Fibroblast of the conjunctiva (primary cell): ENCODE results near the gene MAS1.
"Not testable (repeated sequence)": the region's sequence is repeated elsewhere in the genome, so short reads cannot be mapped to it uniquely, and the experiment has no call there.

Source experiments
- DNase-seq: peaks from one replicate; pipeline ENCODE4 v3.0.0-alpha.2; 2010; ENCODE audit warnings: low read depth

Gene MAS1

DNA sequence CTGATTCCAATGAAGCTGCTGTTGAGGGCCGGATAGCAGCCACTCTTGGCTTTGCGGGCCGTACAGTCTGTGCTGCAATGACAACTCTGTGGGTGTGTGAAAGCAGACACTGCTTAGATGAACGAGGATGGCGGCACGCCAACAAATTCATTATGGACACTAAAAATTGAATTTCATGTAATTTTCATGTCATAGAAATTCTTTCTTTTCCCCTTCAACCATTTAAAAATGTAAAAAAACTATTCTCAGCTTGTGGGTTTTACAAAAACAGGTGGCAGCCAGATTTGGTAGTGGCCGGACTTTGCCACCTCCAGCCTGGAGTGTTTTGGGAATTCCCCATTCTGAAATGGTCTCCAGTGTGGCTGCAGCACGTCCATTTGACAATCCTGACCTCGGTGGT is 26.0 kb downstream of the MAS1 start:
- no peak for DNase-seq

DNA sequence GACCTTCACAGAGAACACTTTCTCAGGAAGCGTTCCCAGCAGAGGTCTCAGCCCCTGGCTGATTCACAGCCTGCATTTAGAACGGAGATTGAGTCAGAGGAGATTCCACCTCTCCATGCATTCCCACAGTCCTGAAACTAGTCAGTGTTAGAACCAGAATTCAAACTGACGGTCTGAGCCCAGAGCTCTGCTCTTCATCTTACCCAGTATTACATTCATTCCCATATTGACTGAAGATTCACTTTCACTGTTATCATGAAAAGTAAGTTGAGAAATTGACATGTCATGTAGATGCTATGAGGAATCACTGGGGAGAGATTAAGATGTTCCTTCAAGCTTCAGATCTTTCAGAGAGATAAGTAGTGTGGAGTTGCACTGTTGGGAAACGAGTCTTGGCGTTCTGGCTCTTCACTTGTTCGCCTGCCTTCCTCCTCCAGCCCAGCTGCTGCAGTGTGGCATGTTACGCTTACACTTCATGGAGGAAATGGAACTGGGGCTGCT is 28.3 kb downstream of the MAS1 start:
- DNase-seq: no peak

DNA sequence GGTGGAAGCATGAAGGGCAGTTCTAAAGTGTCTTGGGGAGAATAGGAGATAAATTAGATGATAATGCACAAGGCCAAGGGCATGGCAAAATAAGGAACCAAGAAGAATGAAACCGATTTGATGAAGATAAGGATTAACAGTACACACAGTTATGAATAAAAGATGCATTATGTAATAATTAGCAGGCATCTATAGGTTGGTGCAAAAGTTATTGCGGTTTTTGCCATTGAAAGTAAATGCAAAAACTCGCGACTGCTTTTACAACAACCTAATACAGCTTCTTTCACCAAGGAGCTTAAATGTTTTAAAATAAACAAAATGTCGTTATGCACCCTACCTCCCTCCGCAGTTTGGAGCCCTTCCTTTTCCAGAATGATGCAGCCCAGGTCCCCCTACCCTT is 29.0 kb downstream of the MAS1 start:
- no peak for DNase-seq

DNA sequence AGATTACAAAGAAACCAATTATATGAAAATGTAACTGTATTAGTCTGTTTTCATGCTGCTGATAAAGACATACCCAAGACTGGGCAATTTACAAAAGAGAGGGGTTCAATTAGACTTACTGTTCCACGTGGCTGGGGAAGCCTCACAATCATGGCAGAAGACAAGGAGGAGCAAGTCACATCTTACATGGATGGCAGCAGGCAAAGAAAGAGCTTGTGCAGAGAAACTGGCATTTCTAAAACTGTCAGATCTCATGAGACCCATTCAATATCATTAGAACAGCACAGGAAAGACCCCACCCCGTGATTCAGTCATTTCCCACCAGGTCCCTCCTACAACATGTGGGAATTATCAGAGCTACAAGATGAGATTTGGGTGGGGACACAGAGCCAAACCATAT is 33.4 kb downstream of the MAS1 start:
- DNase-seq: not testable (repeated sequence)

DNA sequence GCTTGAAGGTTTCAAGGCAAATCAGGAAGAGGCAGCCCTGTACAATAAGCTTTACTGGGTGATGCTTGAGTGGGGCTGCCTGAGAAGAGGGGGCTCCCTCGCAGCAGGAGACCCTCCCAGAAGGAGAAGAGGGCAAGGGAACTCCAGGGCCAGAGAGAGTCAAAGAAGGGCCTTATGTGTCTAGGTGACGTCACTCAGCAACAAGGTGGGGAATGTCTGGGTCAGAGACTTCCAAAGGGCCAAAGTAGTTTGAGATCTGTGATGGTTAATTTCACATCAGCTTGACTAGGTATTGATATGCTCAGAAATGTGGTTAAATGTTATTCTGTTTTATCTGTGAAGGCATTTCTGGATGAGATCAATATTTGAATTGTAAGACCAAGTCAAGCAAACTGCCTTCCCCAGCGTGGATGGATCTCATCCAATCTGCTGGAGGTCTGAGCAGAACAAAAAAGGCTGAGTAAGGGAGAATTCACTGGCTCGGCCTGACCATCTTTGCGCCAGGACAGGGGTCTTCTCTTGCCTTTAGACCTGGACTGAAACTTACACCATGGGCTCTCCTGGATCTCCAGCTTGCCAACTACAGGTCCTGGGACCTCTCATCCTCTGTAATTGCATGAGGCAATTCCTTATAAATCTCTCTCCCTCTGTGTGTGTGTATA is 35.9 kb downstream of the MAS1 start:
- DNase-seq: no peak

DNA sequence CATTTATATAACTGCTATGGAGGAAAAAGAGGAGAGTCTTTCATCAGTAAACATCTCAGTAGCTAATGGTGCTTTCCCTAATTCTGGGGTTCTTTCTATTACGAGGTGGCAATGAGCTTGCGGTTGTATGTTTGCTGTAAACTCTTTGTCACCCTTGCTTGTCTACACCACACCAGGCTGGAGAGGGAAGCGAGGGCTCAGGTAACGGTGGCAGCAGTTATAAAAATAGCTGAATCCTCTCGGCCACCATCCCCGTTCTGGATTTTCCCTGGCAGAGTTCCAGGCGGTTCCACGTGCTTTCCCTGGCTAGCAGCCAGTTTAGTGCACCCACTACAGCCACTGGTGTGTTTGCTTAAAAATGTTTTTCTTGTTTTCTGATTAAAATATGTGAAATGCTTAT is 39.0 kb downstream of the MAS1 start:
- DNase-seq: no peak

DNA sequence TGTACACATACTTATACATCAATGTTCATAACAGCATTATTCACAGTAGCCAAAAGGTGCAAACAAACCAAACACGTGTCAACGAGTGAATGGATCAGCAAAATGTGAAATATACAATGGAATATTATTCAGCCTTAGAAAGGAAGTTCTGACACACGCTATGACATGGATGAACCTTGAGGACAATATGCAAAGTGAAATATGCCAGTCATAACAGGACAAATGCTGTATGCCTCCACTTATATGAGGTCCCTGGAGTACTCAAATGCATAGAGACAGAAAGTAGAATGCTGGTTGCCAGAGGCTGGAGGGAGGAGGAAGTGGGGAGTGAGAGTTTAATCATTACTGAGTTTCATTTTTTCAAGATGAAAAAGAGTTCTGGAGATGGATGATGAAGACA is 40.3 kb downstream of the MAS1 start:
- DNase-seq: no peak

DNA sequence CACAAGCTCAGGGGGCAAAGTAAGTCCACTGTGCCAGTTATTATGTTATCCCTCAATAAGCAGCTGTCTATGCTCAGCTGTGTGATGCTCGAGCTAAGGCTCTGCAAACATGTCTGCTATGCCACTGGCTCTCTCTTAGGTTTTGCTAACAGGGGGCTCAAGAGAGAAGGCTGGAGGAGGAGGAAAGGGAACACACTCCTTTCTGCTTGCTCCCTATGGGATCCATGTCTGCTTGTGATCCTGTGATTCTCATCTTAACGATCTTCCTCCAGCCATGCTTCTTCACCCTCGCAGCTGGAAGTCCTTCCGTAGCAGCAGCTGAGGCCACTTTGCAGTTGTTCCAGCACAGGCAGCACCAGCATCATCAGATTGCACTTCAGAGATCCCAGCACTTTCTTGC is 41.1 kb downstream of the MAS1 start:
- no peak for DNase-seq

DNA sequence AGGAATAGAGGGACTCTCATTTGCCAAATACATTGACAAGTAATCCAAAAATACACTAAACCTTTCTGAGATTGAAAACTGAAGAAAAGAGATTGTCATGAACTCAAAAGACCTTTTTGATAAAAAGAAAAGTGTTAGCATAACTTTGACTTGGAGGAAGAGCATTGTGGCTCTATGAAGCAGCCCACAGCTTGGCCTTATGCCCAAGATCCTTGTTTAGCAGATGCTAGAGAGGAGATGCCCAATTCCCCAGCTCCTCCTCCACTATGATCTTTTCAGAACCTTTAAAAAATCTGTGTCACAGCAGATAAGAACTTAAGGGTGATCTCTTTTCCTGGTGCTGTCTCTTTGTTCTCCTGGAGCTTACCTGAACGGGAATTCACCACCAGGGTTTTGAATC is 42.3 kb downstream of the MAS1 start:
- DNase-seq: no peak

DNA sequence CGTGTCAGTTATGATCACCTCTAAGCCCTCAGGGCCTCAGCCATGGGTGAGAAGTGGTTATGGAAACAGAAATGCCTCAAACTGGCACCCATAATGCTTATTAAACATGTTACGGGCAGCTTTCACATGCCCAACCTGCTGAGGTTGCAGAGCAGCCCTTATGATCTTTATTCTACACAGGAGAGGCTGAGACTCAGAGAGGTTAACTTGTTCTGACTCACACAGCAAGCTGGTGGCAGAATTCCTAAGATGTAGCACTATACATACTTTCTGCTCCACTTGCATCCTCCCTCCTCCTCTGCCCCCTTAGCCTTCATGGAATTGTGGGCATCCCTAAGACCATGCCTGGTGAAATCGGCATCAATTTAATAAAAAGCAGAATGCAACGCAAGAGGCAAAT is 43.4 kb downstream of the MAS1 start:
- no peak for DNase-seq

DNA sequence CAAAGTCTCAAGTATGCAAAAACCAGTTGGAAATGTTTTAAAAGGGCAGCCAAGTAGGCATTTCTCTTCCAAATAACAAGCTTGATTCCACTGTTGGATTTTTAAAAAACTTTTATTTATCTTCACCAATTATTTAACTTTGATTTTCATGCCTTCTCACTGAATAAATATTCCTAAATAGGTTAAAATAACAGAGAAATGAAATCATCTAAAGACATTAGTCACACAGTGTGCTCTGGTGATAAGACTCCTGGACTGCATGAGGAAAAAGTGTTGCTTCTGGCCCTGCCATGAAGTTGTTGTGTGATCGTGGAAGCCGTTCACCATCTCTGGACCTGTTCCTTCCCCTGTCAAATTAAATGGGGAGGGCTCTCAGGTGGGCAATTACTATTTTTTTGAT is 44.3 kb downstream of the MAS1 start:
- no peak for DNase-seq

DNA sequence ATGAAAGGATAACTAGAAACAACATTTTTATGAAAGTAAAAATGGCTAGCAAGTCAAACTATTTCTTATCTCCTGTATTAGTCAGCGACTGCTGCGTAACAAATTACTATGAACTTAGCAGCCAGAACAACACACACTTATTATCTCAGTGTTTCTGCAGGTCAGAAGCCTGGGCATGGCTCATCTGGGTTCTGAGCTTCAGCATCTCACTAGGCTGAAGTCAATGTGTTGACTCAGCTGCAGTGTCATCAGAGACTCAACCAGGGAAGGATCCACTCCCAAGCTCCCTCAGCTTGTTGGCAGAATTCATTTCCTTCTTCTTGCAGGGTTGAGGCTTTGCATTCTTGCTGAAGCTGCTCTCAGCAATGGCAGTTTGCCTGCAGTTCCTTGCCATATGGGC is 44.8 kb downstream of the MAS1 start:
- no peak for DNase-seq

DNA sequence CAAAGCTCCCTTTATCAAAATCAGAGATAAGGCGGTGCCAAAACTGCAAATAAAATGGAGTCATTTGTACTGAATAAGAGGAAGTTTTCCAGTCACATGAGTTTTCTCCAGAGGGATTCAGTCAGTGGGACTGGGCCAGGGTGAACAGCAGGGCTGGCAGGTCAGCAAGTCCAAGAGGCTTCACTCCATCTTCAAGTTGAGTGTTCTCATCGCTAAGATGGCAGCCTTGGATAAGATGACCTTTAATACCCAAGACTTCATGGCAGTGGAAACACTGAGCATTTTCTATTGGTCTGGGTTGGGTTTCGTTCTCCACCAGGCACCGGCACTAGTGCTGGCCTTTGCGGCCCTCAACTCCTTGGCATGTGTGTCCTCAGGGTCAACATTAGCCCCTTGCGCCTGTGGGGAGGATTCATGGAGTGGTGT is 48.8 kb downstream of the MAS1 start:
- DNase-seq: no peak
